DMS153 (cell line): ENCODE measurements around the gene ETHE1.
A peak's percentile ranks its signal among the peaks of the same experiment; 100 is the strongest.

Source experiments
- DNase-seq: peaks from one replicate; lab custom pipeline; 2025; lab: John Stamatoyannopoulos, UW

ETHE1 gene

DNA sequence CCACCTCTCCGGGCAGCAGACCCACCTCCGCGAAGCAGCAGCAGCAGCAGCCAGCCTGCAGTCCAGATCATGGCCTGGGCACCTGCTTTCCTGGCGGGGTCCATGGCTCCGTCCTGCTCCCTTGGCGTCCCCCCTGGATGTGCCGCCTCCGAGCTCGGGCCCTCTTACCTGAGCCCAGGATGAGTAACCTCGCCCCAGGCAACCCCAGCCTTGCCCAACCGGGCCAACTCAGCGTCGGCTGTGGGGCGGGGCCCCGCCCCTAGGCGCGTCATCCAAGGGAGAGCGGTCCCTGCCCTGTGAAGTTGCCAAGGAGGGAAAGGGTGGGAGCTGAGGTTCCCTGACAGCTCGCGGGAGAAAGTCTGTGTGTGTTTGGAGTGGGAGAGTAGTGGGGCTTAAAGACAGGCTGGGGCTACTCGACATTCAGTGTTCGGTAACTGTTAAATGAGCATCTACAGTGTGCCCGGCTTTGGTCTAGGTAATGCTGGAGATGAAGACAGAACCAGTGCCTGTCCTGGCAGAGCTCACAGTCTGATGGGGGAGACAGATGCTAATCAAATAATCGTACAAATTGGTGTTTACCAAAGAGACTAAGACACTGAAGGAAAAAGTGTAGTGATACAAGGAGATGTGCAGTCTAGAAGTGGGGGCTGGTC, 61.4 kb downstream of the ETHE1 start, which contains the start of gene LYPD3:
Gene LYPD3 (minus strand): TSS at position 141 of the 653 bp plus-strand sequence. CDS start 37 bp downstream, at position 104.
- no peak for DNase-seq

GRCh38 chr19:43464134-43464775, 62.7 kb downstream of the ETHE1 start:
- DNase-seq, result no peak

- DNase-seq, result peak; percentile 91
Measured at GRCh38 chr19:43463381-43464133, 63.4 kb downstream of the ETHE1 start.

GRCh38 chr19:43462785-43463380, 64.1 kb downstream of the ETHE1 start:
- DNase-seq, result no peak

GRCh38 chr19:43462383-43462782, 64.6 kb downstream of the ETHE1 start:
- DNase-seq, result no peak

GRCh38 chr19:43461303-43461702, 65.7 kb downstream of the ETHE1 start:
- no peak for DNase-seq

DNA sequence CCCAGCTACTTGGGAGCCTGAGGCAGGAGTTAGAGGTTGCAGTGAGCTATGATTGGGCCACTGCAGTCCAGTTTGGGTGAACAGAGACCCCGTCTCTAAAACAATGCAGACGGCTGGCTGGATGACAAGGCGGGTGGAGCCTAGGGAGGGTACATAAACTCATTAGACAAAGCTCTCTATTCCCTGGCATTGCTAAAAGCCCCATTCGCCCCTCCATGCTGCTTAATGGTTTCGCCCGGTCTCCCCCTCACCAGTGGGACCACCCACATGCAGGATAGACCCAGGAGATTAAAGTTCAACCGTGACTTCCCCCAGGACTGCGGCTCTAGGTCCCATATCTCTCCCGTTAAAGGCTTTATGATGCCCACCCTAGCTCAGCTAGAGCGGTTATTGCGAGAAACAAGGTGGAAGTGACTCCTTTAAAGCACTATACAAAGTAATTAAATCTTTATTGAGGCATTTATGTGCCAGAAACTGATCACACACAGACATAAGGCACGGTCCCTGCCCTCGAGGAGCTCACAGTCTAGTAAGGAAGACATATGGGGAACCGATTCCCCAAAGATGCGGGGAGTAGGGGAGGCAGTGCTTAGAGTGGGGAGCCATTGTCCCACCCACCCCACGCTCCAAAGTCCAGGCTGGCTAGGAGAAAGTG, 66.5 kb downstream of the ETHE1 start:
- no peak for DNase-seq

DNA sequence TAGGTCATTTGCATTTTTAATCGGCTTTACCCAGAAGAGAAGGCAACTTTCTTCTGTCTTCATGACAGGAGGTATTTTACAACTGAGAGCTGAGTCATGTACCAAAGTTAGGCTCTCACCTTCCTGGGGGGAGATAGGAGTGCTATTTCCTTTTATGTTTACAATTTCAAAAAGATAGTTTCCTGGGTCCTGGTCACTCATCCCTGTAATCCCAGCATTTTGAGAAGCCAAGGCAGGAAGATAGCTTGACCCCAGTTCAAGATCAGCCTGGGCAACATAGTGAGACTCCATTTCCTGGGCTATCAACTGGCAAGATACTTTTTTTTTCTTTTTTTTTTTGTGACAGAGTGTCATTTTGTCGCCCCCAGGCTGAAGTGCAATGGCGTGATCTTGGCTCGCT, 69.2 kb downstream of the ETHE1 start:
- no peak for DNase-seq
